Measurements from ENCODE around the gene PTPRG.

The PTPRG gene

DNA sequence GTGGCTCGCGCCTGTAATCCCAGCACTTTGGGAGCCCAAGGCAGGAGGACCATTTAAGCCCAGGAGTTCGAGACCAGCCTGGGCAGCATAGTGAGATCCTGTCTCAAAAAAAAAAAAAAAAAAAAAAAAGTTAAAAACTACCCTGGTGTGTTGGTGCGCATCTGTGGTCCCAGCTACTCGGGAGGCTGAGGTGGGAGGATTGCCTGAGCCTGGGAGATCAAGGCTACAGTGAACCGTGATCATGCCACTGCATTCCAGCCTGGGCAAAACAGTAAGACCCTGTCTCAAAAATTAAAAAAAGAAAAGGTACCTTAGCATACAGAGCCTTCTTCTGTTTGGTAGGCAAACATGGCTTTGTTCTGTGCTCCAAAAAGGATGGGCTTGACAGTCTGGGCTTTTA is 57.5 kb downstream of the PTPRG start:
- DNase-seq (ENCODE audit: low read depth): no peak

DNA sequence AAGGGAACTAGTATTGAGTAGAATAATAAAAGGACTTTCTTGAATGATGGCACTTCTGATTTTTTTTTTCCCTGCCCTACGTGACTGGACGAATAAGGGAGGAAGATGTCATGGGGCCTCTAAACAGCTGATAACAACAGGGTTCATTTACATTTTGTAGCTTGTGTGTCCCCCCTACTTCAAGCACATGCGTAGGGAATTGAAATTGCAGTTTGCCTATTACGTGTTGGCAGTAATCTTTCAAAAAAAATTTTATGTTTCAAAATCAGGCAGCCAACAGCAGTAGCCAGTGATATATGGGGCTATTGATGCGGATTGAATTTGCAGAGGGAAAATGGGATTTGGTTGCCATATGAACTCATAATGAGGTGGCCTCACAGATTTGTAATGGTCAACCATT is 58.7 kb downstream of the PTPRG start:
- no peak for DNase-seq (ENCODE audit: low read depth)

DNA sequence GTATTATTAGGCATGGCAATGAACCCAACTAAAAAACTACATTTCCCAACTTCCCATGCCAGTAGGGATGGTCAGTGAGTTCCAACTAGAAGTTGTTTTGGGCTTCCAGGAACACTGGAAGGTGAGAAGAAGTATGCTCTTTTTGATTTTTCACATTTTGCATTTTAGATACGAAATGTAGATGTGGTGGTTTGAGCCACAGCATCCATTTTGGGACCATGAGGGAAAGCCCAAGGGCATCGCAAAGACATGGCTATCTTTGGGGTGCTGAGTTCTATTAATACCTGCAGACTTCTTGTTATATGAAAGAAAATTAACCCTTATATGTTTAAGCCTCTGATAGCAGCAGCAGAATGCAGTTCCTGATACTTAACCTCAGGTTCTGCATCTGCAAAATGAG is 62.9 kb downstream of the PTPRG start:
- DNase-seq (ENCODE audit: low read depth): no peak

DNA sequence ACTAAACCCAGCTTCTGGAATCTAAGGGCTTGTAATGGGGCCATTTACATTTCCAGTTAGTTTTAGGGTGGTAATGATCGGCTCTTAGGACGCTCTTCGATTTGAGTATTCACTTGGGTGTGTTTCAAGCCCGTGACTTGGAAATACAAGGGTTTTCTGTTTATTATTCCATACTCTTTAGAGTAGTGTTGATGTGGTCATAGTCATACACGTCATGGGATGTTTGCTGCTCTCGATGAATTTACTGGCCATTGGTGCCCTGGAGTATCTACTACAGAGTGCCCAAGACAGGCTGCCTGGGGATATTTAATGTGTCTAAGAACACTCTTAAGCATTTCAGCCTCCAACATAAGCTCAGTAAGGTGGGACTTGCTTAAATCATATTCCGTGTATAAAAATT is 64.1 kb downstream of the PTPRG start:
- DNase-seq (ENCODE audit: low read depth): no peak

DNA sequence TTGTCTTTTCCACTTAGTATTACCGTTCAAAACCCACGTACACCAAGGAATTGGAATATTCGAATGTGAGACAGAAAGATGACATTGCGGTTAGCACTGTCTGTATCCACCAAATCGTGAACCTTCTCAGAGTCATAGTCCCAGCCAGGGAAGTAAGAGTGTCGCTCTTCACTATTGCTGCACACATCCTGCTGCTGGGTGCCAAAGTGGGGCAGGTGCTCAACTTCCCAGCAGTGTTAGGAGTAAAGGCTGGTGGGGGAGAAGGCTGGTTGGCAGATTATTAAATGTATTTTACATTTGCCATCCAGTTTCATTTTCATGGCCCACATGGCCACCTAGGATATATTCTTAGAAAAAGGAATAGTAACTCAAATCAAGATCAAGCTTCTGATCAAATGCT is 65.1 kb downstream of the PTPRG start:
- no peak for DNase-seq (ENCODE audit: low read depth)

- no peak for DNase-seq (ENCODE audit: low read depth)
Observed at GRCh38 chr3:61627768-61628185, 66.4 kb downstream of the PTPRG start.

GRCh38 chr3:61628636-61629035 is 67.3 kb downstream of the PTPRG start:
- no peak for DNase-seq (ENCODE audit: low read depth)

DNA sequence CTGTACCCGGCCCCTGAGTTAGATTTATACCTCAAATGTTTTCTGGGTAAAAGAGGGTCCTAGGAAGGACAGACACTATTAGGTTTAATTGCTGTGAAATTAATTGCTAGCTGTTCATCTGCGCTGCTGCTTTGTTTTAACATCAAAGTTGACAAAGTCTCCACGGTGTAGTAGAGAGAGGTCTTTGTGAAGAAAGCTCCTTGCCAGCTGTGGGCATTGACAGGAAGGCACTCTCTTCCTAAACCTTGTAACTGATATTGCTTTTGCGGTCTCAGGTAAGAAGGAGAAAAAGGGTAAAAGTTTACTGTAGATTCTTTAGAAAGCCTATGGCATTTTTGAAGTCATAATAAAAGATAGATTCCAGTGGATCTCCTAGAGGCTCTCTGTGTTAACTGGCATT is 68.1 kb downstream of the PTPRG start:
- DNase-seq (ENCODE audit: low read depth): no peak

DNA sequence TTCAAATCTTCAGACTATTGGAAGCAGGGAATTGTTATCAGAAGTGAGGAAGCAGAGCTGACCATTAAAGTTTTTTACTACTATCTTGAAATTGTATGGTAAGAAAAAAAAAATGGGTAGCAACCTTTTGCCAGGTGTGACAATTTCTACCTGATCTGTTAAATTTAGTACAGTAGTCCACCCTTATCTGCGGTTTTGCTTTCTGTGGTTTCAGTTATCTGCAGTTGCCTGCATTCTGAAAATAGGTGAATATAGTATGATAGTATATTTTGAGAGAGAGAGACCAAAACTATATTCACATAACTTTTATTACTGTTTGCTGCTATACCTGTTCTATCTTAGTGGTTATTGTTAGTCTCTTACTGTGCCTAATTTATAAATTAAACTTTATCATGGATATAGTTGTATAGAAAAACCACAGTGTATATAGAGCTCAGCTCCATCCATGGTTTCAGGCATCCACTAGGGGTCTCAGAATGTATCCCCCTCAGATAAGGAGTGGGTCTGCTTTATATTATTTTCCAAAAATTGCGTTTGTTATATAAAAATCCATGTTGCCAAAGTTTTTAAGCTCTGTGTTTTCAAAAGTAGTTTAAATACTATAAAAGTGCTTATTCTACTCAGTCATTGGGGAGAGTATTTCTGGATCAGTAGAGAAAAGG is 69.9 kb downstream of the PTPRG start:
- DNase-seq (ENCODE audit: low read depth): no peak

DNA sequence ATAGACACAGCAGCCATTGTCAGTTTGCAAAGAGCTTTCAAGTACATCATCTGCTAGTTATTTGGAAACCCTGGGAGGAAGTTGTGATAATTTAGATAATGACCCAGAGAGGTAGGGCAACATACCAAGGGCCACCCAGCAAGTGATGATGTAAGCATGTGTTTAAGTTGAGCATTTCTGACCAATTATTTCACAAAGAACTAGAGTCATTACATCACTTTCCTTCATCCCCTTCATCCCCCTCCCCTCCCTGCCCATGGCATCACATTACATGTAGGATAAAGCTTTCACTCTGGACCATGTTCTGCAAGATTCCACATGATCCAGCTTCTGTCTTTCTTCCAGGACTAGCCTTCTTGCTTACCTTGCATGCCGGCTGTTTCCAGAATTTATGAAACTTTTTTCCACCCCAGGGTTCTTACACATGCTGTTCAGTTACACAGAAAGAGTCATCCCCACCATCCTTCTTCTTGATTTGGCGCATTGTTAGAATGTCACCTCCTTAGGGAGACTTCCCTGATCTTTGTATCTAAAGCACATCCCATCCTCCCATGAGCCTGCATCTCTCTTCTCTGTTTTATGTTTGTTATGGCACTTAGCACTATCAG is 71.3 kb downstream of the PTPRG start:
- DNase-seq (ENCODE audit: low read depth): no peak

DNA sequence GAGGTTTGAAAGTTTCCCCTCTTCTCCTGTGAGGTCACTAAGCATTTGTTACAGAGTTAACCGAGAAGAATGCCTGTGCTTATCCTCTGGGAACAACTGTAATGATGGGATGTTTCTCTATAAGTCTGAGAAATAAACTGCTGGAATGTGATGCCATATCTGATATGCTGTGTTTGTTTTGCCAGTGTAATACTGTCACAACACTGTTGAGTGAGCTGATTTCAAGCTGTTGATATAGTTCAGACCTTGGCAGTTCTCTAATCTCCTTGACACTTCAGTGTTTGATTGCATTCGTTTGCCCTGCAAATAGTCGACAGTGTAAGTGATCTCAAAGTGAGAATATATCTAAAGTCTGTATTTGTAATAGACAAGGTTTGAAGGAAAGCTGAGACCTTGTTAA is 73.3 kb downstream of the PTPRG start:
- no peak for DNase-seq (ENCODE audit: low read depth)

DNA sequence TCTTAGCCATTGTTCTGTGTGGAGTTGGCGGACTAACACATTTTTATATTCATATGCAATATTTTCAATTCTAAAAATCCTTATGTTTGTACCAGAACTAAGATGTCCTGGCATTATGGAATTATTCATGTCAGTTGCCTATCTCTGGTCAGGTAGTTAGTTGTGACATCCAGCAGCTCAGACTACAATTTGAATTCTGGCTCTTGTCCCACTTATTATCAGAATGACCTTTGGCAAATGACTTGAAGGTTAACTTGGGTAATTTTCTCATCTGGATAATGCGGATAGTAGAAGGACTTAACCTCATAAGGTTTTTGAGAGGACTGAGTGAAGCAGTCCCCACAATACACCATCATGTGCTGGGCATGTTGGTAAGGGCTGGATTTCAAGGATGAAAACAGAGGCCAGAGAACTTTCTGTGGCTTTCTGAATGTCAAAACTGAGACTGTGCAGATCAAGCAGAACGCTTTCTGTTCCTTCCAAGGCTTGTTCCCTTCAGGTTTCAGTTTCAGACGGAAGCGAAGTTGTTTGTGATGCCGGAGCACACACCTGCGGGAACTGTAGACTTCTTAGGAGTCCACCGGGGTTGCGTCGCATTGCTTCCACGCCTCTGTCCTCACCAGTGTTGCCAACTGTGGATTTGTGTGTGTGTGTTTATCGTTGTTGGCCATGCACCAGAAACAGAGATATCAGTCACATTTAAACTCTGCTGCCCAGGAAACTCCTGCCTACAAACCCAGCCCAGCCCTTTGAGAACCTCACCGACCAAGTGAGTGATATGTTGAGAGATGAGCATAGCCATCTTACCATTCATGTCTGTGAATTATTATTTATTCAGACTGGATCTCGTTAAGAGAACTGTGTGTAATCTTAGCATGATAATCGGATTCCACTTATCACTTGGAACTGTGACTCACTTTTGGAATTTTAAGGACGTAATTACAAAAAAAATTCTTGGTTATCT is 76.0 kb downstream of the PTPRG start:
- DNase-seq (ENCODE audit: low read depth): no peak

GRCh38 chr3:61638741-61639140 is 77.4 kb downstream of the PTPRG start:
- no peak for DNase-seq (ENCODE audit: low read depth)

DNA sequence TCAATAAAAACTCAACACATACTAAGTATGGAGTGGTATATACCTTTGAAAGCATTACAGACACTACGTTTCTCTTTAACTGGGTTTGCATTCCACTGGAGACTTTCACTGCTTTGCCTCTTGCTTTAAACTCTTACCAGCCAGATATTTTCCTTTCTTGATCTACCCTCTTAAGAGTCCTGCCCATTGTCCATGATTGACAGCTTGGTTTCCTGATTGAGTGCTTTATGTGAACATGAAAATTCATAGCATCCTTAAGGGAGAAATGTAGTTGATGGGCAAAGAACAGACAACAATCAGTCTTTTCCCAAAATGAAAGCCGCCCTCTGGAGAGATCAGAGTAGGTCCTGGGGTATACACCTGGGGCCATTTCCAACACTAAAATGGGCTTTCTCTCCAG is 78.6 kb downstream of the PTPRG start:
- DNase-seq (ENCODE audit: low read depth): no peak

- DNase-seq (ENCODE audit: low read depth): no peak
Observed at GRCh38 chr3:61645148-61645547, 83.8 kb downstream of the PTPRG start.

- DNase-seq (ENCODE audit: low read depth): no peak
Observed at GRCh38 chr3:61646360-61646759, 85.0 kb downstream of the PTPRG start.

GRCh38 chr3:61646851-61647525 is 85.6 kb downstream of the PTPRG start:
- no peak for DNase-seq (ENCODE audit: low read depth)

DNA sequence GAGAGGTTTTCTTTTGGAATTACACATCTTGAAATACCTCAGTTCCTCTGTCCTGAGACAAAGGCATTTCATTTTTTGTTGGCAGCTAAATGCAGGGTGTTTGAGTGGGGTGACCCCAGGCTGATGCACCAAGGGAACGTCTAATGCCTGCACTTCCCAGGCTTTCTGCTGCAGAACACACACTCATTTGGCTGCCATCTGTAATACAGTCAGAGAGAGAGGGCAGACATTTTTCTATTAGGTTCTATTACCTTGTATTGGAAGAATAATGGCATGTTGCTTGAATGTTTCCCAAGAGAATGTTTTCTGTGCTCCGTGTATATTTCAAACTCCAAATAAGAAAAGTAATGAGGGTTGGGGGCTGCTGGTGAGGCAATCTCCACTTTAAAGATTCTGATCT is 87.1 kb downstream of the PTPRG start:
- DNase-seq (ENCODE audit: low read depth): no peak

- no peak for DNase-seq (ENCODE audit: low read depth)
Observed at GRCh38 chr3:61649381-61650170, 88.2 kb downstream of the PTPRG start.

GRCh38 chr3:61650276-61650675 is 88.9 kb downstream of the PTPRG start:
- DNase-seq (ENCODE audit: low read depth): no peak

- no peak for DNase-seq (ENCODE audit: low read depth)
Observed at GRCh38 chr3:61650719-61651410, 89.5 kb downstream of the PTPRG start.

Data from stimulated activated CD8-positive, alpha-beta memory T cell treated with anti-CD3 and anti-CD28 coated beads, Interleukin-7, amount 100 ng/mL, for 24 hours (primary cell).